ENCODE results near the gene TSPEAR. TPM values are rescaled to one million over a fixed set of nuclear protein-coding genes. Genes with fewer than 3 reads are reported as not detected.
A peak's percentile ranks its signal among the peaks of the same experiment; 100 is the strongest.
"Not testable (repeated sequence)": the region's sequence is repeated elsewhere in the genome, so short reads cannot be mapped to it uniquely, and the experiment has no call there.

TSPEAR gene
- total and polyA plus RNA-seq, 4 donors, result 0.24 to 0.66 (median 0.33) TPM; not detected in 1

- WGBS (ENCODE audit: insufficient coverage), result 86% methylated on average over 16 of the region's 43 CpGs
- Histone ChIP-seq H3K36me3 (ENCODE audit: control insufficient read depth, insufficient read depth, low read length) (peaks cover 5% of the 10 kb centered on the region), H3K4me1 (ENCODE audit: control insufficient read depth, insufficient read depth, low read length) (no peaks in the 10 kb centered on the region), H3K27ac (ENCODE audit: low read depth, low read length) (no peak overlapping the region), H3K4me3 (ENCODE audit: low read depth, low read length) (no peak overlapping the region), H3K9me3 (ENCODE audit: control insufficient read depth, insufficient read depth, low read length) (peaks cover 2% of the 10 kb centered on the region), H3K27me3 (ENCODE audit: control insufficient read depth, insufficient read depth, low read length) (no peaks in the 10 kb centered on the region)
- no peak for DNase-seq (ENCODE audit: low read depth in 4 of 6, low spot score in 6 of 6)
Measured at GRCh38 chr21:44484498-44485253, 226.7 kb downstream of the TSPEAR start.

- Histone ChIP-seq H3K27ac (ENCODE audit: low read depth, low read length) (no peak overlapping the region), H3K4me3 (ENCODE audit: low read depth, low read length) (no peak overlapping the region), H3K27me3 (ENCODE audit: control insufficient read depth, insufficient read depth, low read length) (no peaks in the 10 kb centered on the region), H3K4me1 (ENCODE audit: control insufficient read depth, insufficient read depth, low read length) (no peaks in the 10 kb centered on the region), H3K36me3 (ENCODE audit: control insufficient read depth, insufficient read depth, low read length) (peaks cover 5% of the 10 kb centered on the region), H3K9me3 (ENCODE audit: control insufficient read depth, insufficient read depth, low read length) (peaks cover 2% of the 10 kb centered on the region)
- 78% methylated on average over 28 of the region's 28 CpGs for WGBS (ENCODE audit: insufficient coverage)
- no peak for DNase-seq (ENCODE audit: low read depth in 4 of 6, low spot score in 6 of 6)
Measured at GRCh38 chr21:44483288-44484237, 227.8 kb downstream of the TSPEAR start.

GRCh38 chr21:44482581-44483287 lies 228.6 kb downstream of the TSPEAR start:
- peaks cover 6% of the 10 kb centered on the region for H3K36me3 ChIP-seq (ENCODE audit: control insufficient read depth, insufficient read depth, low read length)
- H3K4me3 ChIP-seq (ENCODE audit: low read depth, low read length), result no peak overlapping the region
- no peak for DNase-seq (ENCODE audit: low read depth in 4 of 6, low spot score in 6 of 6)
- no peaks in the 10 kb centered on the region for H3K4me1 ChIP-seq (ENCODE audit: control insufficient read depth, insufficient read depth, low read length)
- no peak overlapping the region for H3K27ac ChIP-seq (ENCODE audit: low read depth, low read length)
- H3K9me3 ChIP-seq (ENCODE audit: control insufficient read depth, insufficient read depth, low read length), result no peaks in the 10 kb centered on the region
- H3K27me3 ChIP-seq (ENCODE audit: control insufficient read depth, insufficient read depth, low read length), result no peaks in the 10 kb centered on the region
- WGBS (ENCODE audit: insufficient coverage), result 91% methylated on average over 14 of the region's 14 CpGs

GRCh38 chr21:44480200-44481053 lies 230.9 kb downstream of the TSPEAR start:
- no peak for DNase-seq (ENCODE audit: low read depth in 4 of 6, low spot score in 6 of 6)
- no peaks in the 10 kb centered on the region for H3K4me1 ChIP-seq (ENCODE audit: control insufficient read depth, insufficient read depth, low read length)
- H3K4me3 ChIP-seq (ENCODE audit: low read depth, low read length), result no peak overlapping the region
- WGBS (ENCODE audit: insufficient coverage), result 88% methylated on average over 14 of the region's 16 CpGs
- H3K9me3 ChIP-seq (ENCODE audit: control insufficient read depth, insufficient read depth, low read length), result no peaks in the 10 kb centered on the region
- no peak overlapping the region for H3K27ac ChIP-seq (ENCODE audit: low read depth, low read length)
- H3K36me3 ChIP-seq (ENCODE audit: control insufficient read depth, insufficient read depth, low read length), result peaks cover 8% of the 10 kb centered on the region
- H3K27me3 ChIP-seq (ENCODE audit: control insufficient read depth, insufficient read depth, low read length), result no peaks in the 10 kb centered on the region

- H3K36me3 ChIP-seq (ENCODE audit: control insufficient read depth, insufficient read depth, low read length), result not testable (repeated sequence)
- 86% methylated on average over 7 of the region's 21 CpGs for WGBS (ENCODE audit: insufficient coverage)
Measured at GRCh38 chr21:44479556-44480199, 231.7 kb downstream of the TSPEAR start.

GRCh38 chr21:44478801-44479167 lies 232.6 kb downstream of the TSPEAR start:
- DNase-seq (ENCODE audit: low read depth in 4 of 6, low spot score in 6 of 6), result no peak
- 88% methylated on average over 5 of the region's 5 CpGs for WGBS (ENCODE audit: insufficient coverage)

More at GRCh38 chr21:44479556-44480199, 231.7 kb downstream of the TSPEAR start:
- H3K9me3 ChIP-seq (ENCODE audit: control insufficient read depth, insufficient read depth, low read length); H3K27me3 ChIP-seq (ENCODE audit: control insufficient read depth, insufficient read depth, low read length); H3K27ac ChIP-seq (ENCODE audit: low read depth, low read length); H3K4me1 ChIP-seq (ENCODE audit: control insufficient read depth, insufficient read depth, low read length); H3K4me3 ChIP-seq (ENCODE audit: low read depth, low read length): not testable (repeated sequence)
- peak in 2 of 6 donors; percentile 22 to 41 for DNase-seq (ENCODE audit: low read depth in 4 of 6, low spot score in 6 of 6)

GRCh38 chr21:44478124-44478800 lies 233.1 kb downstream of the TSPEAR start:
- WGBS (ENCODE audit: insufficient coverage), result 77% methylated on average over 16 of the region's 16 CpGs
- Histone ChIP-seq H3K27ac (ENCODE audit: low read depth, low read length) (no peak overlapping the region), H3K9me3 (ENCODE audit: control insufficient read depth, insufficient read depth, low read length) (no peaks in the 10 kb centered on the region), H3K4me1 (ENCODE audit: control insufficient read depth, insufficient read depth, low read length) (no peaks in the 10 kb centered on the region), H3K36me3 (ENCODE audit: control insufficient read depth, insufficient read depth, low read length) (peaks cover 8% of the 10 kb centered on the region), H3K27me3 (ENCODE audit: control insufficient read depth, insufficient read depth, low read length) (no peaks in the 10 kb centered on the region), H3K4me3 (ENCODE audit: low read depth, low read length) (no peak overlapping the region)
- DNase-seq (ENCODE audit: low read depth in 4 of 6, low spot score in 6 of 6), result no peak

More at GRCh38 chr21:44478801-44479167, 232.6 kb downstream of the TSPEAR start:
- H3K27ac ChIP-seq (ENCODE audit: low read depth, low read length), result no peak overlapping the region
- no peaks in the 10 kb centered on the region for H3K4me1 ChIP-seq (ENCODE audit: control insufficient read depth, insufficient read depth, low read length)
- H3K9me3 ChIP-seq (ENCODE audit: control insufficient read depth, insufficient read depth, low read length), result no peaks in the 10 kb centered on the region
- H3K27me3 ChIP-seq (ENCODE audit: control insufficient read depth, insufficient read depth, low read length), result no peaks in the 10 kb centered on the region
- H3K4me3 ChIP-seq (ENCODE audit: low read depth, low read length), result no peak overlapping the region
- H3K36me3 ChIP-seq (ENCODE audit: control insufficient read depth, insufficient read depth, low read length), result peaks cover 8% of the 10 kb centered on the region

GRCh38 chr21:44477712-44478111 lies 233.7 kb downstream of the TSPEAR start:
- Histone ChIP-seq H3K36me3 (ENCODE audit: control insufficient read depth, insufficient read depth, low read length) (peaks cover 8% of the 10 kb centered on the region), H3K9me3 (ENCODE audit: control insufficient read depth, insufficient read depth, low read length) (no peaks in the 10 kb centered on the region), H3K27ac (ENCODE audit: low read depth, low read length) (no peak overlapping the region), H3K27me3 (ENCODE audit: control insufficient read depth, insufficient read depth, low read length) (no peaks in the 10 kb centered on the region), H3K4me3 (ENCODE audit: low read depth, low read length) (no peak overlapping the region), H3K4me1 (ENCODE audit: control insufficient read depth, insufficient read depth, low read length) (no peaks in the 10 kb centered on the region)
- no peak for DNase-seq (ENCODE audit: low read depth in 4 of 6, low spot score in 6 of 6)
- WGBS (ENCODE audit: insufficient coverage), result 70% methylated on average over 7 of the region's 7 CpGs
